HFF-Myc (cell line): ENCODE results near the gene SCAMP4.

ENCODE experiments used
- DNase-seq: peaks from one replicate; pipeline ENCODE4 v3.0.0-alpha.2; 2011; ENCODE audit warnings: low read depth; ENCODE audit errors: extremely low read depth
- H3K4me3 ChIP-seq: replicated peaks from 2 replicates; pipeline ENCODE4 v1.5.1; 2011; ENCODE audit warnings: low read depth, mild to moderate bottlenecking, control low read depth, low read length
- TF ChIP-seq, protein P1 (sequence below): IDR thresholded peaks from 2 replicates; pipeline ENCODE4 v1.5.1; 2012; ENCODE audit warnings: mild to moderate bottlenecking, low read depth, low read length, control low read depth; ENCODE audit errors: missing control alignments

SCAMP4 gene

DNA sequence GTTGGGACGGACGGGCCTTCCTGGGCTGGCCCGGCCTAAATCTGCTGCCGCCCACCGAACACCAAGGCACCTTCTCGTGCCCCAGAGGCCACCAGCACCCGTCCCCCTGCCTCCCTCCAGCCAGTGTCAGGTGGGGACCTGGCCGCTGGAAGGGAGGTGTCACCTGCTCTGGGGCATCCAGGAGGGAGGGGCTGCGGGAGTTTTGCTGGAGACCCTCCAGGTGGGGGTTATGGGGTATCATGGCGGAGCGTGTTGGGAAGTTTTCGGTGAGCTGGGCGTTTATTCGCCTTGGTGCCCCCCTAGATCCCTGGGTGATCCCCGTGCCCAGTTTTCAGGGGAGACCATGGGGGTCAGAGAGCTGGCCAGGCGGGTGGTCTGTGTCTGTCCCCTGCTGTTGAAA is 45.4 kb downstream of the SCAMP4 start:
- no peak overlapping the region for H3K4me3 ChIP-seq
- TF ChIP-seq, protein P1, sequence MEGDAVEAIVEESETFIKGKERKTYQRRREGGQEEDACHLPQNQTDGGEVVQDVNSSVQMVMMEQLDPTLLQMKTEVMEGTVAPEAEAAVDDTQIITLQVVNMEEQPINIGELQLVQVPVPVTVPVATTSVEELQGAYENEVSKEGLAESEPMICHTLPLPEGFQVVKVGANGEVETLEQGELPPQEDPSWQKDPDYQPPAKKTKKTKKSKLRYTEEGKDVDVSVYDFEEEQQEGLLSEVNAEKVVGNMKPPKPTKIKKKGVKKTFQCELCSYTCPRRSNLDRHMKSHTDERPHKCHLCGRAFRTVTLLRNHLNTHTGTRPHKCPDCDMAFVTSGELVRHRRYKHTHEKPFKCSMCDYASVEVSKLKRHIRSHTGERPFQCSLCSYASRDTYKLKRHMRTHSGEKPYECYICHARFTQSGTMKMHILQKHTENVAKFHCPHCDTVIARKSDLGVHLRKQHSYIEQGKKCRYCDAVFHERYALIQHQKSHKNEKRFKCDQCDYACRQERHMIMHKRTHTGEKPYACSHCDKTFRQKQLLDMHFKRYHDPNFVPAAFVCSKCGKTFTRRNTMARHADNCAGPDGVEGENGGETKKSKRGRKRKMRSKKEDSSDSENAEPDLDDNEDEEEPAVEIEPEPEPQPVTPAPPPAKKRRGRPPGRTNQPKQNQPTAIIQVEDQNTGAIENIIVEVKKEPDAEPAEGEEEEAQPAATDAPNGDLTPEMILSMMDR, result no peak

DNA sequence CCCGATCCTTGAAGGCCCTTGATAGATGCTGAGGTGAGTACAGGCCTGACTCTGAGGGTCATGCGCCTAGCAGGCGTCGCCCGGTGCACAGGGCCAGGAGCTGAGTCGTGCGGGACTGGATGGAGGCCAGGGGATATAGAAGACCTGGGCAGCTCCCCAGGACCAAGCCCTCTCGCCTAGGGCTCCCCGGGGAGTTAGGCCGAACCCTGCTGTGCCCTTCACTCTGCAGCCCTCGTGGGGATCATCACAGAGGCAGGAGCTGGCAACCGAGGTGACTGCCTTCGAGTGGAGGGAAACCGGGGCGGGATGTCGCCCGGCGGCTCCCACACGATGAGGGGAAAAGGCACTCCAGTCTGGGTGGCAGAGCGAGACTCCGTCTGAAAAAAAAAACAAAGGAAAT is 47.4 kb downstream of the SCAMP4 start:
- TF ChIP-seq, protein P1, result no peak
- DNase-seq, result no peak
- H3K4me3 ChIP-seq, result no peak overlapping the region

More for the DNA sequence above, 45.4 kb downstream of the SCAMP4 start:
- DNase-seq, result no peak

DNA sequence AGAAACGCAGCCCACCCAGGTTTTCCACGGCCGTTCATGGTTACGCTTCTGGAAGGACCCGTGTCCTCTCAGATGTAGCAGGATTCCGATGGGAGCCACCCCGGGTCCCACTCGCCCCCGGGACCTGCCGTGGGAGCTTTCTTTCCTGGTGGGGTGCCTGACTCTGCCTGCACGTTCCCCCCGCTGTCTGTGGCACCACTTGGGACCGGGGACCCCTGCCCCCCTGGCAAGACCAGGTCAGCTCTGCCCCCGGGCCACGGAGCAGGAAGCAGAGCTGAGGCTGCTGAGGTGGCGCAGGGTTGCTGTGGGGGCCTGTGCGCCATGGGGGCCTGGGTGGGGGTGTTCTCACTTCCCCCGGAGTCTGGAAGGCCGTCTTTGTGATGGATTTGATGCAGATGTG is 47.8 kb downstream of the SCAMP4 start:
- TF ChIP-seq, protein P1, result no peak
- no peak for DNase-seq
- no peak overlapping the region for H3K4me3 ChIP-seq

DNA sequence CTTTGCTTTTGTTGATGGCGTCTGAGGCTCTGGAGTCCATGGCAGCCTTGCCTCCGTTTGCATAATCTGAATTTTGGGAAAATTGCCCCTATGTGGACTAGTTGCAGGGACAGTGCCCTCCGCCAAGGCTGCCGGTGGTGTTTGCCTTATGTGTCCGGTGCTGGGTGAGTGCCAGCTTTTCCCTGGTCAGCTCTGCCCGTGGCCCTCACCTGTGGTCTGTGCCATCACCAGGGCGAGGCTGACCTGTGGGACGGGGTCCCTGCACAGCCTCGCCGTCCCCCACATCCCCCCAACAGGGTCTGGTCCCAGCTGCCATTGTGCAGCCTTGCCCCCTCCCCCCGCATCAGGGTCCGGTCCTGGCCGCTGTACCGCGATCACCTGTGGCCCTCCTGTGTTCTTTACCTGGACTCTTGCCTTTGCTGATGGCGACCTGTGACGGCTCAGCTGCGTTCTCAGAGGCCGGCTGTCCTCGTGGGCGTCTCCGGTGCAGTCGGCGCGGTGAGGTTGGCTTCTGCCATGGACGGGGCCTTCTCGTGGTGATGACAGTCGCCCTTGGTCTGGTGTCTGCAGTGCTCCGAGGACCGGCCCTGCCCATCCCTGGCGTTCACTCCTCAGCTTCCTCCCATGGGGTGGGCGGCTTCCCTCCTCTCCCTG is 48.4 kb downstream of the SCAMP4 start:
- no peak overlapping the region for H3K4me3 ChIP-seq
- no peak for DNase-seq
- TF ChIP-seq, protein P1, result no peak

DNA sequence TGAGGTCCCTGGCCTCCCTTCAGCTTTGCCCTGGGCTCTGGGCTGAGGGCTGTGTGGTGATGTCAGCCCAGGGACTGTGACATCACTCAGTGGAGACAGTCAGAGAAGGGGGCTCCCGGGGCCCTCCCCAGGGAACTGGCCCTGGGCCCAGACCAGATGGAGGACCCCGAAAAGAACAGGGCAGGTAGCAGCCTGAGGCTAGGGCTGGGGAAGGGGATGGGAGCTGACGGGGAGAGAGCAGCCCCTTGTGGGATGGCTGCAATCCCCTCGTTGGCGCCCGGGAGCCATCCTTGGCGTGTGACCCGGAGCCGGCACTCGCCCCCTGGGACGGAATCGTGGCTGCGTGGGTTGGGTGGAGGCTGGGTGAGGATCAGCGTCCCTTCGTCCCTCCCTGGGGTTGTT is 49.3 kb downstream of the SCAMP4 start:
- no peak overlapping the region for H3K4me3 ChIP-seq
- DNase-seq, result no peak
- TF ChIP-seq, protein P1, result no peak

DNA sequence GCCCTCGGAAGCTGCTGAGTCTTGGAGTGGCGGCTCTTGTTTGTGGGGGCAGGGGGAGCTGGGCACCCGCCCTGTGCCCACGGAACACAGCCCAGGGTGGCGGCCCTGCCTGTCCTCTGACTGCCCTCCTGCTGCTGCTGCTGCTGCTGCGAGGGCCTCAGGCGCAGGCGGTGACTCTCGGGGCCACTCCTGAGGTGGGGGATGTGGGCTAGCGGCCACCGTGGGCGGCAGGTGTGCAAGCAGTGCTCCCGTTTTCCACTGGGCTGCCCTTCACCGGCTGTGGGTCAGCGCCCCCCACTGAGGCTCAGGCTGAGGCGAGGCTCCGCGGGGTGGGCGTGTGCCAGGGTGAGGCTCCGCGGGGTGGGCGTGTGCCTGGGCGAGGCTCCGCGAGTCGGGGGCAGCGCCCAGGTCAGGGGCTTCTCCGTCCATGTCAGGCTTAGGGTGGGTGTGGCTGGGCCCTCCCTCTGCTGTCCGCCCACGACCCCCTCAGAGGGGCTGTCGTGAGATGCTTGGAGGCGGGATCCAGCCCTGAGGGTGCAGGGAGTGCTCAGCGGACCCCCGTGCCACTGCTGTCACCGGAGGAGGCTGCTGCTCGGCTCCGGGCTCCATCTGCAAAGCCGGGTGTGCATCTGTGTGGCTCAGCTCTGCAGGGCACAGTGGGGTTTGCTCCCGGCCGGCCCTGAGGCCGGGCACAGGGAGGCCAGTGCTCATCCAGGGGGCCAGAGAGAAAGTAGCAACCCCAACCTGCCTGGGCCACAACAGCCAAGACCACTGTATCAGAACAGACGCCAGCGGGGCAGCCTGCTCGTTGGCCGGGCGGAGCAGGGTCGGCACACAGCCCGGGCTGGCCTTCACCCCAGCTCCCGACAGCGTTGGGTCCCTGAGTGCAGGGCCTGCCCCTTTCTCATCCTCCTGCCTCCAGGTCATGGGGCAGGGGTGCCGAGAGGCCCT is 50.2 kb downstream of the SCAMP4 start:
- TF ChIP-seq, protein P1, result no peak
- DNase-seq, result no peak

More for the DNA sequence above, 50.2 kb downstream of the SCAMP4 start:
- H3K4me3 ChIP-seq, result no peak overlapping the region
